GM12878 (cell line): ENCODE results near the gene SLC5A10. TPM values are rescaled to one million over a fixed set of nuclear protein-coding genes. Genes with fewer than 3 reads are reported as not detected.

Experiments
- ATAC-seq: fragments of 200-7000 bp; cut with Tn5 transposase; 3 replicates; pipeline ENCODE4 v1.9.1; 2020; ENCODE audit warnings: mild to moderate bottlenecking, moderate library complexity
- BruUV-seq: library from RNA; stranded (reverse); fragments of 400-500 nt; replicated peaks from 2 replicates; lab custom pipeline; 2021; lab: Mats Ljungman, UMichigan
- CTCF ChIA-PET: fragments of 300-600 bp; sonication (Branson Sonifier 250); formaldehyde crosslinking; extraction: SDS; loops from one replicate; lab custom pipeline; 2021; ENCODE audit warnings: inconsistent platforms; lab: Yijun Ruan, JAX
- POLR2A ChIA-PET: fragments of 350-600 bp; formaldehyde crosslinking; extraction: SDS; loops from one replicate; lab custom pipeline; 2021; ENCODE audit warnings: inconsistent platforms; lab: Charles Lee
- RAD21 ChIA-PET: fragments of 300-600 bp; sonication (Branson Sonifier 250); formaldehyde crosslinking; loops from one replicate; lab custom pipeline; 2023; ENCODE audit warnings: antibody characterized with exemption; ENCODE audit not compliant: unreplicated experiment; lab: Charles Lee
- SMC1A ChIA-PET: fragments of 300-600 bp; sonication (Branson Sonifier 250); formaldehyde crosslinking; loops from one replicate; lab custom pipeline; 2023; ENCODE audit not compliant: unreplicated experiment, uncharacterized antibody; lab: Charles Lee
- DNase-seq: peaks from one replicate; pipeline ENCODE4 v3.0.0-alpha.2; 2011; ENCODE audit warnings: low read depth, low spot score
- FAIRE-seq: peaks from 3 replicates; lab custom pipeline; 2011; peaks lifted over from hg19 to GRCh38; lab: Jason Lieb, UNC
- H2AFZ ChIP-seq: 2 replicates; pipeline ENCODE4 v1.6.0; 2011; ENCODE audit warnings: low read depth, low read length, control low read depth; ENCODE audit not compliant: control insufficient read depth
- H3K27ac ChIP-seq: 2 replicates; pipeline ENCODE4 v1.5.1; 2011; ENCODE audit warnings: control low read depth; ENCODE audit not compliant: control insufficient read depth, insufficient read depth
- H3K27me3 ChIP-seq, 2 experiments: replicated peaks in 1 of 2; 2 replicates each; pipeline versions ENCODE4 v1.6.0 to v1.6.1; 2011; ENCODE audit warnings: low read length in 1 of 2; ENCODE audit not compliant: control insufficient read depth in 2 of 2, insufficient read depth in 2 of 2
- H3K36me3 ChIP-seq, 2 experiments: 2 replicates each; pipeline ENCODE4 v1.5.1; 2011; ENCODE audit warnings: low read length in 1 of 2; ENCODE audit not compliant: control insufficient read depth in 2 of 2, insufficient read depth in 2 of 2
- H3K4me1 ChIP-seq: 2 replicates; pipeline ENCODE4 v1.6.1; 2011; ENCODE audit warnings: mild to moderate bottlenecking, low read length, moderate library complexity, mixed read lengths; ENCODE audit not compliant: control insufficient read depth, insufficient read depth
- H3K4me2 ChIP-seq: 2 replicates; pipeline ENCODE4 v1.6.0; 2011; ENCODE audit warnings: control low read depth; ENCODE audit not compliant: control insufficient read depth, insufficient read depth
- H3K4me3 ChIP-seq: fragments of 200-600 bp; sonication (generic); 2 replicates; pipeline ENCODE4 v1.5.1; 2016
- H3K79me2 ChIP-seq: 2 replicates; pipeline ENCODE4 v1.6.0; 2011; ENCODE audit warnings: low read length; ENCODE audit not compliant: control insufficient read depth, insufficient read depth
- H3K9ac ChIP-seq: 2 replicates; pipeline ENCODE4 v1.8.0; 2011; ENCODE audit warnings: low read length, control low read depth, mixed read lengths; ENCODE audit not compliant: control insufficient read depth, insufficient read depth
- H3K9me3 ChIP-seq: replicated peaks from 3 replicates; pipeline ENCODE4 v1.5.1; 2011; ENCODE audit warnings: mild to moderate bottlenecking, low read length; ENCODE audit not compliant: control insufficient read depth, insufficient read depth
- H4K20me1 ChIP-seq: 2 replicates; pipeline ENCODE4 v1.6.0; 2011; ENCODE audit not compliant: control insufficient read depth, insufficient read depth
- BACH1 ChIP-seq: fragments of 450-650 bp; IDR thresholded peaks from 2 replicates; pipeline ENCODE4 v1.6.1; 2017; ENCODE audit warnings: mild to moderate bottlenecking, borderline replicate concordance
- CHD4 ChIP-seq: fragments of 200-600 bp; sonication (generic); IDR thresholded peaks from 2 replicates; pipeline ENCODE4 v1.6.1; 2016; ENCODE audit warnings: mild to moderate bottlenecking
- GABPA ChIP-seq: IDR thresholded peaks from 2 replicates; pipeline ENCODE4 v1.6.1; 2014; ENCODE audit warnings: antibody characterized with exemption, low read depth, mild to moderate bottlenecking, inconsistent platforms
- IKZF2 ChIP-seq, 2 experiments: fragments of 450-650 bp; IDR thresholded peaks; 2 replicates each; pipeline ENCODE4 v1.6.1; 2017; ENCODE audit warnings: mild to moderate bottlenecking in 2 of 2, moderate library complexity in 2 of 2
- MTA3 ChIP-seq: IDR thresholded peaks from 2 replicates; pipeline ENCODE4 v1.6.1; 2012; ENCODE audit warnings: low read length, inconsistent platforms, borderline replicate concordance
- NR2C2 ChIP-seq: IDR thresholded peaks from 2 replicates; pipeline ENCODE4 v1.6.1; 2011; ENCODE audit warnings: borderline replicate concordance, low read depth; ENCODE audit not compliant: control insufficient read depth, insufficient read length
- RB1 ChIP-seq: fragments of 450-650 bp; formaldehyde crosslinking; IDR thresholded peaks from 2 replicates; pipeline ENCODE4 v1.6.1; 2017; ENCODE audit warnings: mild to moderate bottlenecking, borderline replicate concordance
- WGBS: methylation state at CpG from one replicate; pipeline ENCODE4 v1.1.6; 2016; ENCODE audit warnings: low lambda C conversion rate; ENCODE audit not compliant: insufficient replicate concordance, insufficient coverage; ENCODE audit errors: missing lambda C conversion rate; 5-methylcytosine and 5-hydroxymethylcytosine counted together
- in situ Hi-C: fragments of 300-500 bp; cut with MboI; formaldehyde crosslinking; loops from 9 replicates; pipeline ENCODE4 v1.14.3; 2018; ENCODE audit warnings: mixed read lengths
- intact Hi-C: fragments of 100-400 bp; cut with micrococcal nuclease; formaldehyde crosslinking; loops from one replicate; pipeline ENCODE4 v1.14.2; 2022; ENCODE audit not compliant: unreplicated experiment
- polyA plus RNA-seq, 11 experiments: library from polyadenylated mRNA; depleted of rRNA in 4 of 11; unstranded in 6 of 11; stranded (reverse) in 5 of 11; fragments of >200 nt; fragmentation: Nextera tagmentation in 4 of 11; fragmentation: Illumina TruSeq in 1 of 11; extraction: Ambion mirVana in 4 of 11; extraction: Trizol in 1 of 11; gene quantifications; 1 replicate in 1 of 11; 2 replicates in 10 of 11; pipeline versions ENCODE4 v1.2.1 to v1.2.3, GENCODE V29; 2011 to 2016; ENCODE audit warnings: inconsistent platforms in 2 of 11, missing spikeins in 2 of 11, low read depth in 1 of 11
- total RNA-seq, 4 experiments: library from RNA; depleted of rRNA in 3 of 4; stranded (reverse); fragments of >200 nt in 3 of 4; fragmentation: Illumina TruSeq in 1 of 4; extraction: Trizol in 1 of 4; gene quantifications; 2 replicates each; pipeline versions ENCODE4 v1.2.1 to v1.2.3, GENCODE V29; 2013 to 2021
- TF ChIP-seq, protein P1 (sequence below): IDR thresholded peaks from 2 replicates; pipeline ENCODE4 v1.6.1; 2011; ENCODE audit warnings: borderline replicate concordance, low read depth, mild to moderate bottlenecking, moderate library complexity, mixed read lengths, low read length; ENCODE audit not compliant: insufficient read depth; ENCODE audit errors: extremely low read length
- TF ChIP-seq, protein P2 (sequence below): fragments of 450-650 bp; IDR thresholded peaks from 2 replicates; pipeline ENCODE4 v1.6.1; 2018; ENCODE audit warnings: mild to moderate bottlenecking, low read depth, moderate library complexity; ENCODE audit not compliant: partially characterized antibody
- TF ChIP-seq, protein P3 (sequence below): fragments of 450-650 bp; IDR thresholded peaks from 2 replicates; pipeline ENCODE4 v1.6.1; 2017; ENCODE audit warnings: low read depth, mild to moderate bottlenecking, moderate library complexity
- TF ChIP-seq, protein P4 (sequence below): fragments of 450-650 bp; IDR thresholded peaks from 2 replicates; pipeline ENCODE4 v1.6.1; 2017; ENCODE audit warnings: mild to moderate bottlenecking
- TF ChIP-seq, protein P5 (sequence below): IDR thresholded peaks from 2 replicates; pipeline ENCODE4 v1.6.1; 2012; ENCODE audit warnings: mild to moderate bottlenecking, low read depth, low read length

The SLC5A10 gene
- total and polyA plus RNA-seq, 10 of the 15 experiments (the other 5 are each of a cell fraction or from before 2014, with no cell fraction given): under 0.01 to 0.18 (median 0.07) TPM; not detected in 4

DNA sequence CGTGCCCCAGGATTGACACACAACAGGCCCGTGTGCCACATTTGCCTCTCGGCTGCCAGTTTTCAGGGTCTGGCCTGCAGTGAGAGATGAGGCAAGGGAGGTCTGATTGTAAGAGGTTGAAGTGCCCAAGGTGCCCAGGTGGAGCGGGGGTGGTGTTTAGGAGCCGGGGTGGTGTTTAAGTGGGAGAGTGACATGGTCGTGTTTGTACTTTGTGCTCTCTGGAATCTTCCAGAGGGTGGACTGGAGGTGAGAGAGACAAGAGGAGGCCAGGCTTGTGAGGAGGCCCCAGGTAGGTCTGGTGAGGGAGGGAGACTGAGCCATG lies 10.5 kb downstream of the SLC5A10 start:
- ChIA-PET CTCF (interaction anchor here (2.3 kb wide), 1 partner anchor 39 kb away, joined by 13 read pairs; no protein-coding TSS in a partner anchor), SMC1A (interaction anchor here (2.0 kb wide), 1 partner anchor 101 kb away, joined by 9 read pairs; no protein-coding TSS in a partner anchor), POLR2A (interaction anchor here (0.9 kb wide), 1 partner anchor 104 kb away, joined by 3 read pairs; no protein-coding TSS in a partner anchor), RAD21 (interaction anchor here (1.5 kb wide), 1 partner anchor 56 kb away, joined by 5 read pairs; no protein-coding TSS in a partner anchor)
- Histone ChIP-seq H3K4me1 (peaks cover 10% of the 10 kb centered on the region), H3K27me3 (no peaks in the 10 kb centered on the region), H3K27ac (no peak overlapping the region), H3K9me3 (no peaks in the 10 kb centered on the region), H3K36me3 (no peaks in the 10 kb centered on the region), H4K20me1 (no peaks in the 10 kb centered on the region), H3K9ac (no peak overlapping the region), H3K79me2 (no peaks in the 10 kb centered on the region), H2AFZ (no peak overlapping the region), H3K4me3 (no peak overlapping the region), H3K4me2 (no peak overlapping the region)
- no TSS peak for BruUV-seq
- FAIRE-seq (no peak), ATAC-seq (no peak), DNase-seq (no peak)
- intact Hi-C loops: no loop called here
- in situ Hi-C loops: no loop called here
- WGBS: 54% methylated on average over 6 of the region's 6 CpGs
- TF ChIP-seq NR2C2: no peak
- TF ChIP-seq CHD4: no peak
- TF ChIP-seq, protein P1, sequence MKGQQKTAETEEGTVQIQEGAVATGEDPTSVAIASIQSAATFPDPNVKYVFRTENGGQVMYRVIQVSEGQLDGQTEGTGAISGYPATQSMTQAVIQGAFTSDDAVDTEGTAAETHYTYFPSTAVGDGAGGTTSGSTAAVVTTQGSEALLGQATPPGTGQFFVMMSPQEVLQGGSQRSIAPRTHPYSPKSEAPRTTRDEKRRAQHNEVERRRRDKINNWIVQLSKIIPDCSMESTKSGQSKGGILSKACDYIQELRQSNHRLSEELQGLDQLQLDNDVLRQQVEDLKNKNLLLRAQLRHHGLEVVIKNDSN: no peak
- TF ChIP-seq, protein P2, sequence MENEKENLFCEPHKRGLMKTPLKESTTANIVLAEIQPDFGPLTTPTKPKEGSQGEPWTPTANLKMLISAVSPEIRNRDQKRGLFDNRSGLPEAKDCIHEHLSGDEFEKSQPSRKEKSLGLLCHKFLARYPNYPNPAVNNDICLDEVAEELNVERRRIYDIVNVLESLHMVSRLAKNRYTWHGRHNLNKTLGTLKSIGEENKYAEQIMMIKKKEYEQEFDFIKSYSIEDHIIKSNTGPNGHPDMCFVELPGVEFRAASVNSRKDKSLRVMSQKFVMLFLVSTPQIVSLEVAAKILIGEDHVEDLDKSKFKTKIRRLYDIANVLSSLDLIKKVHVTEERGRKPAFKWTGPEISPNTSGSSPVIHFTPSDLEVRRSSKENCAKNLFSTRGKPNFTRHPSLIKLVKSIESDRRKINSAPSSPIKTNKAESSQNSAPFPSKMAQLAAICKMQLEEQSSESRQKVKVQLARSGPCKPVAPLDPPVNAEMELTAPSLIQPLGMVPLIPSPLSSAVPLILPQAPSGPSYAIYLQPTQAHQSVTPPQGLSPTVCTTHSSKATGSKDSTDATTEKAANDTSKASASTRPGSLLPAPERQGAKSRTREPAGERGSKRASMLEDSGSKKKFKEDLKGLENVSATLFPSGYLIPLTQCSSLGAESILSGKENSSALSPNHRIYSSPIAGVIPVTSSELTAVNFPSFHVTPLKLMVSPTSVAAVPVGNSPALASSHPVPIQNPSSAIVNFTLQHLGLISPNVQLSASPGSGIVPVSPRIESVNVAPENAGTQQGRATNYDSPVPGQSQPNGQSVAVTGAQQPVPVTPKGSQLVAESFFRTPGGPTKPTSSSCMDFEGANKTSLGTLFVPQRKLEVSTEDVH: no peak
- TF ChIP-seq, protein P3, sequence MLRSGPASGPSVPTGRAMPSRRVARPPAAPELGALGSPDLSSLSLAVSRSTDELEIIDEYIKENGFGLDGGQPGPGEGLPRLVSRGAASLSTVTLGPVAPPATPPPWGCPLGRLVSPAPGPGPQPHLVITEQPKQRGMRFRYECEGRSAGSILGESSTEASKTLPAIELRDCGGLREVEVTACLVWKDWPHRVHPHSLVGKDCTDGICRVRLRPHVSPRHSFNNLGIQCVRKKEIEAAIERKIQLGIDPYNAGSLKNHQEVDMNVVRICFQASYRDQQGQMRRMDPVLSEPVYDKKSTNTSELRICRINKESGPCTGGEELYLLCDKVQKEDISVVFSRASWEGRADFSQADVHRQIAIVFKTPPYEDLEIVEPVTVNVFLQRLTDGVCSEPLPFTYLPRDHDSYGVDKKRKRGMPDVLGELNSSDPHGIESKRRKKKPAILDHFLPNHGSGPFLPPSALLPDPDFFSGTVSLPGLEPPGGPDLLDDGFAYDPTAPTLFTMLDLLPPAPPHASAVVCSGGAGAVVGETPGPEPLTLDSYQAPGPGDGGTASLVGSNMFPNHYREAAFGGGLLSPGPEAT: no peak
- no peak for TF ChIP-seq RB1
- no peak for TF ChIP-seq BACH1
- TF ChIP-seq GABPA: no peak
- TF ChIP-seq, protein P4, sequence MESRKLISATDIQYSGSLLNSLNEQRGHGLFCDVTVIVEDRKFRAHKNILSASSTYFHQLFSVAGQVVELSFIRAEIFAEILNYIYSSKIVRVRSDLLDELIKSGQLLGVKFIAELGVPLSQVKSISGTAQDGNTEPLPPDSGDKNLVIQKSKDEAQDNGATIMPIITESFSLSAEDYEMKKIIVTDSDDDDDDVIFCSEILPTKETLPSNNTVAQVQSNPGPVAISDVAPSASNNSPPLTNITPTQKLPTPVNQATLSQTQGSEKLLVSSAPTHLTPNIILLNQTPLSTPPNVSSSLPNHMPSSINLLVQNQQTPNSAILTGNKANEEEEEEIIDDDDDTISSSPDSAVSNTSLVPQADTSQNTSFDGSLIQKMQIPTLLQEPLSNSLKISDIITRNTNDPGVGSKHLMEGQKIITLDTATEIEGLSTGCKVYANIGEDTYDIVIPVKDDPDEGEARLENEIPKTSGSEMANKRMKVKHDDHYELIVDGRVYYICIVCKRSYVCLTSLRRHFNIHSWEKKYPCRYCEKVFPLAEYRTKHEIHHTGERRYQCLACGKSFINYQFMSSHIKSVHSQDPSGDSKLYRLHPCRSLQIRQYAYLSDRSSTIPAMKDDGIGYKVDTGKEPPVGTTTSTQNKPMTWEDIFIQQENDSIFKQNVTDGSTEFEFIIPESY: no peak
- TF ChIP-seq IKZF2 (IDR thresholded peaks at IDR 0.05): no peak
- no peak for TF ChIP-seq MTA3
- TF ChIP-seq, protein P5, sequence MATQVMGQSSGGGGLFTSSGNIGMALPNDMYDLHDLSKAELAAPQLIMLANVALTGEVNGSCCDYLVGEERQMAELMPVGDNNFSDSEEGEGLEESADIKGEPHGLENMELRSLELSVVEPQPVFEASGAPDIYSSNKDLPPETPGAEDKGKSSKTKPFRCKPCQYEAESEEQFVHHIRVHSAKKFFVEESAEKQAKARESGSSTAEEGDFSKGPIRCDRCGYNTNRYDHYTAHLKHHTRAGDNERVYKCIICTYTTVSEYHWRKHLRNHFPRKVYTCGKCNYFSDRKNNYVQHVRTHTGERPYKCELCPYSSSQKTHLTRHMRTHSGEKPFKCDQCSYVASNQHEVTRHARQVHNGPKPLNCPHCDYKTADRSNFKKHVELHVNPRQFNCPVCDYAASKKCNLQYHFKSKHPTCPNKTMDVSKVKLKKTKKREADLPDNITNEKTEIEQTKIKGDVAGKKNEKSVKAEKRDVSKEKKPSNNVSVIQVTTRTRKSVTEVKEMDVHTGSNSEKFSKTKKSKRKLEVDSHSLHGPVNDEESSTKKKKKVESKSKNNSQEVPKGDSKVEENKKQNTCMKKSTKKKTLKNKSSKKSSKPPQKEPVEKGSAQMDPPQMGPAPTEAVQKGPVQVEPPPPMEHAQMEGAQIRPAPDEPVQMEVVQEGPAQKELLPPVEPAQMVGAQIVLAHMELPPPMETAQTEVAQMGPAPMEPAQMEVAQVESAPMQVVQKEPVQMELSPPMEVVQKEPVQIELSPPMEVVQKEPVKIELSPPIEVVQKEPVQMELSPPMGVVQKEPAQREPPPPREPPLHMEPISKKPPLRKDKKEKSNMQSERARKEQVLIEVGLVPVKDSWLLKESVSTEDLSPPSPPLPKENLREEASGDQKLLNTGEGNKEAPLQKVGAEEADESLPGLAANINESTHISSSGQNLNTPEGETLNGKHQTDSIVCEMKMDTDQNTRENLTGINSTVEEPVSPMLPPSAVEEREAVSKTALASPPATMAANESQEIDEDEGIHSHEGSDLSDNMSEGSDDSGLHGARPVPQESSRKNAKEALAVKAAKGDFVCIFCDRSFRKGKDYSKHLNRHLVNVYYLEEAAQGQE: no peak
